Sigmoid colon (tissue), 7 donors: Measurements from ENCODE around the gene BEND6. TPM values are rescaled to one million over a fixed set of nuclear protein-coding genes. Genes with fewer than 3 reads are reported as not detected.

Source experiments
- DNase-seq: peaks from one replicate; pipeline ENCODE4 v3.0.0-alpha.2; 2019
- H3K27ac ChIP-seq, 4 donors: fragments of 200-600 bp; sonication (generic); one replicate each; pipeline ENCODE4 v1.5.1; 2016 to 2019; ENCODE audit warnings: mild to moderate bottlenecking in 1 of 4
- H3K27me3 ChIP-seq, 3 donors: fragments of 200-600 bp; sonication (generic); one replicate each; pipeline ENCODE4 v1.5.1; 2019; ENCODE audit warnings: mild to moderate bottlenecking in 1 of 3
- H3K36me3 ChIP-seq, 4 donors: fragments of 200-600 bp; sonication (generic); one replicate each; pipeline ENCODE4 v1.5.1; 2016 to 2019
- H3K4me1 ChIP-seq, 4 donors: fragments of 200-600 bp; sonication (generic); one replicate each; pipeline ENCODE4 v1.5.1; 2017 to 2019
- H3K4me3 ChIP-seq, 4 donors: fragments of 200-600 bp; sonication (generic); one replicate each; pipeline ENCODE4 v1.5.1; 2017 to 2019; ENCODE audit warnings: mild to moderate bottlenecking in 2 of 4, moderate library complexity in 1 of 4
- H3K9me3 ChIP-seq, 4 donors: fragments of 200-600 bp in 3 of 4; sonication (generic) in 3 of 4; one replicate each; pipeline versions ENCODE4 v1.5.1 to v1.6.1; 2013 to 2019
- EP300 ChIP-seq, 4 donors: sonication (generic); formaldehyde crosslinking; IDR thresholded peaks; one replicate each; pipeline ENCODE4 v1.6.1; 2017; ENCODE audit warnings: antibody characterized with exemption in 4 of 4
- POLR2A ChIP-seq, 2 donors: fragments of 450-650 bp; IDR thresholded peaks; one replicate each; pipeline ENCODE4 v1.6.1; 2016; ENCODE audit warnings: antibody characterized with exemption in 2 of 2, mild to moderate bottlenecking in 2 of 2, moderate library complexity in 2 of 2
- POLR2AphosphoS5 ChIP-seq, 4 donors: sonication (generic); formaldehyde crosslinking; IDR thresholded peaks; one replicate each; pipeline ENCODE4 v1.6.1; 2017; ENCODE audit warnings: antibody characterized with exemption in 4 of 4
- WGBS, 2 donors: extraction: QIAGEN DNeasy Blood & Tissue Kit; methylation state at CpG; one replicate each; pipeline ENCODE4 v1.1.7; 2013; 5-methylcytosine and 5-hydroxymethylcytosine counted together
- intact Hi-C: fragments of 100-400 bp; cut with DNase I; formaldehyde crosslinking; loops from one replicate; pipeline ENCODE4 v1.15.1; 2023
- polyA plus RNA-seq, 3 donors: library from polyadenylated mRNA; stranded (reverse); fragments of 200-250 nt; gene quantifications; one replicate each; pipeline ENCODE4 v1.2.3, GENCODE V29; 2013
- total RNA-seq, 4 donors: library from RNA; depleted of rRNA; stranded (reverse); fragments of >200 nt; gene quantifications; one replicate each; pipeline ENCODE4 v1.1.0, GENCODE V29; 2016
- TF ChIP-seq, protein P1 (sequence below), 4 experiments: fragments of 450-650 bp in 3 of 4; fragments of 200-600 bp in 1 of 4; IDR thresholded peaks; one replicate each; pipeline ENCODE4 v1.5.1; 2016 to 2019; ENCODE audit warnings: antibody characterized with exemption in 4 of 4, mild to moderate bottlenecking in 3 of 4, moderate library complexity in 2 of 4
- donor health status: healthy with polysubstance abuse.
- donor health status: Bipolar disorder and iron deficiency.
- donor health status: healthy.

Gene BEND6
- total and polyA plus RNA-seq, 7 donors, result under 0.01 to 3.0 (median 1.1) TPM

DNA sequence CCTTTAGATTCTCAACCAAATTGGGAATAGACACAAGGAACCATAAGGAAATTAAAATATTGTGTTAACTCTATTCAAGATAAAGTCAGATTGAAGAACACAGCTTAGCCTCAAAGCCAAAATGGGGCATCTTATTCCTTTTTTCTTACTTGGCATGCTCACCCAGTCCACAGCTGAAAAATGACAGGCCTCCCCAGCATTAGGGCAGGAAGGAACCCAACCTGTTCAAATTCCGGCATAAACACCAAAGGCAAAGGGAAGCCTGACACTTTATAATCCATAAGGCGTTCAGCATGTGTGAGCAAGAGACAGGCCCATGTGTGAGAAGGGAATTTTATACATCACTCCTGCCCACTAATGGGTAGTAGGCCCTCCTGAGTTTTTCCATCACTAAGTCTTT, 2.9 kb downstream of the BEND6 start:
- H3K9me3 ChIP-seq, result no peaks in the 10 kb centered on the region
- TF ChIP-seq, protein P1, sequence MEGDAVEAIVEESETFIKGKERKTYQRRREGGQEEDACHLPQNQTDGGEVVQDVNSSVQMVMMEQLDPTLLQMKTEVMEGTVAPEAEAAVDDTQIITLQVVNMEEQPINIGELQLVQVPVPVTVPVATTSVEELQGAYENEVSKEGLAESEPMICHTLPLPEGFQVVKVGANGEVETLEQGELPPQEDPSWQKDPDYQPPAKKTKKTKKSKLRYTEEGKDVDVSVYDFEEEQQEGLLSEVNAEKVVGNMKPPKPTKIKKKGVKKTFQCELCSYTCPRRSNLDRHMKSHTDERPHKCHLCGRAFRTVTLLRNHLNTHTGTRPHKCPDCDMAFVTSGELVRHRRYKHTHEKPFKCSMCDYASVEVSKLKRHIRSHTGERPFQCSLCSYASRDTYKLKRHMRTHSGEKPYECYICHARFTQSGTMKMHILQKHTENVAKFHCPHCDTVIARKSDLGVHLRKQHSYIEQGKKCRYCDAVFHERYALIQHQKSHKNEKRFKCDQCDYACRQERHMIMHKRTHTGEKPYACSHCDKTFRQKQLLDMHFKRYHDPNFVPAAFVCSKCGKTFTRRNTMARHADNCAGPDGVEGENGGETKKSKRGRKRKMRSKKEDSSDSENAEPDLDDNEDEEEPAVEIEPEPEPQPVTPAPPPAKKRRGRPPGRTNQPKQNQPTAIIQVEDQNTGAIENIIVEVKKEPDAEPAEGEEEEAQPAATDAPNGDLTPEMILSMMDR (IDR thresholded peaks at IDR 0.05), result no peak
- TF ChIP-seq POLR2A (IDR thresholded peaks at IDR 0.05) (no peak), POLR2AphosphoS5 (IDR thresholded peaks at IDR 0.05) (no peak), EP300 (IDR thresholded peaks at IDR 0.05) (no peak)
- whole genome bisulfite sequencing, 2 donors, result 92 to 93% methylated on average over 2 of the region's 2 CpGs
- no peak for DNase-seq
- H3K27me3 ChIP-seq, result no peaks in the 10 kb centered on the region
- intact Hi-C loops, result loop anchor here (5.0 kb wide), 1 partner anchor 64 kb away; no protein-coding TSS in a partner anchor
- no peaks in the 10 kb centered on the region for H3K36me3 ChIP-seq
- H3K4me1 ChIP-seq, result peaks cover 0 to 21% (median 10%) of the 10 kb centered on the region in 4 donors
- no peak overlapping the region for H3K27ac ChIP-seq
- no peak overlapping the region for H3K4me3 ChIP-seq

DNA sequence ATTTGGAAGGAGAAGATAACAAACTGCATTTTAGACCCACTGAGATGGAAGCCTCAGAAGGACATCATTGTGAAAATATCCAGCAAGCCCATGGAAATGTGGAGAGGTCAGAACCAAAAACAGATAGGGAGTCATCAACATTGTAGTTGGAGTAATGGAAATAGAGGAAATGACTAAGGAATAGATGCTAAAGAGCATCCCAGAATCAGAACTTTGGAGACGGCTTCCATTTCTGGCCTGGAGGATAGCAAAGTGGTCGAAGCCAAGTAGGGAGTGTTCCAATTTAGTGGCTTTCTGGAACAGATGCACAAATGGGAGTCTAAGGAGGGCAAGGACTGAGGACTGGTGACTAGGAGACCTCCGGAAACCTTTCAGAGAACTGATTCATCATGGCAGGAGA, 3.6 kb downstream of the BEND6 start:
- H3K27me3 ChIP-seq, result no peaks in the 10 kb centered on the region
- WGBS, 2 donors, result 90 to 93% methylated on average over 3 of the region's 3 CpGs
- TF ChIP-seq EP300 (IDR thresholded peaks at IDR 0.05) (no peak), POLR2AphosphoS5 (IDR thresholded peaks at IDR 0.05) (no peak), POLR2A (IDR thresholded peaks at IDR 0.05) (no peak)
- TF ChIP-seq, protein P1 (IDR thresholded peaks at IDR 0.05), result no peak

DNA sequence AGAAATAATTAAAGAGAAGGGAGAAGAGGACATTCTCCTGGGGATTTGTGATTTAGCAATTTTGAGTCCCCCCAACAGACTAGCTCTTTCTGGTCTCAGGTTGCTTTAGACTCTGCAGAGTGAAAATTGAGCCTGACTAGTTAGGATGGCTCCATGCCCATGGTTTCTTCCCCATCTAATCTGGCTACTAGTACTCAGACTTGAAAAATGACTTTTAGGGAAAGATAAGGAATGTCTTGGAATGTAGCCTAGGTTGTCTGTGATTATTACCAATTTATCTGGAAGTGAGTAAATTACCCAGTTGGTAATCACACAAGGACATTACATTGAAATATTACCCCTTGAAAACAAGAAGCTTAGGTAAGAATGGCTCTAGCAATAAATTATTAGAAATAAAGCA, 4.2 kb downstream of the BEND6 start:
- intact Hi-C loops, result loop anchor here (5.0 kb wide), 1 partner anchor 63 kb away; no protein-coding TSS in a partner anchor
- DNase-seq, result no peak
- Histone ChIP-seq H3K4me1 (peaks cover 0 to 10% (median 4%) of the 10 kb centered on the region in 4 donors), H3K27me3 (no peaks in the 10 kb centered on the region), H3K27ac (no peak overlapping the region), H3K9me3 (no peaks in the 10 kb centered on the region), H3K4me3 (no peak overlapping the region), H3K36me3 (no peaks in the 10 kb centered on the region)
- no peak for TF ChIP-seq POLR2AphosphoS5 (IDR thresholded peaks at IDR 0.05)
- no peak for TF ChIP-seq POLR2A (IDR thresholded peaks at IDR 0.05)
- TF ChIP-seq, protein P1 (IDR thresholded peaks at IDR 0.05), result no peak

More for the DNA sequence above, 3.6 kb downstream of the BEND6 start:
- no peaks in the 10 kb centered on the region for H3K36me3 ChIP-seq
- H3K4me1 ChIP-seq, result peaks cover 0 to 16% (median 8%) of the 10 kb centered on the region in 4 donors
- DNase-seq, result no peak
- no peaks in the 10 kb centered on the region for H3K9me3 ChIP-seq
- intact Hi-C loops, result loop anchor here (5.0 kb wide), 1 partner anchor 64 kb away; no protein-coding TSS in a partner anchor
- no peak overlapping the region for H3K27ac ChIP-seq
- no peak overlapping the region for H3K4me3 ChIP-seq

DNA sequence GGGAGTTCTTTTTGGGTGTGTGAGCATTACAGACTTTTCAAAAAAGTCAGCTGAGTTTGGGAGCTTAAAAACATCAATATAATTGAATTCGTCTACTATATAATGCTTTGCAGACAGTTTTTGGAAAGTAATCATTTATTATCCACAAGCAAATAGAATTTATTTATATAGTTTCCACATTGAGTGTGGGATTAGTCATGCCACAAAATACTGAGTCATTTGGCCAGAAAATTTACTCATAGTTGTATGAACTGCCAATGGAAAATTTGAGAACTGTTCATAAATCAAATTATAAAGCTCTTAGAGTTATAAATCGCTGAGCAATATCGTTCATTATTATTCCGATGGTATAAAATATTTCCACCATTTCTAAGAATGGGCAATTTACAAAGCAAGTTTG, 5.0 kb downstream of the BEND6 start:
- H3K4me3 ChIP-seq, result no peak overlapping the region
- no peak for DNase-seq
- TF ChIP-seq POLR2A (IDR thresholded peaks at IDR 0.05), result no peak
- no peak for TF ChIP-seq EP300 (IDR thresholded peaks at IDR 0.05)
- TF ChIP-seq POLR2AphosphoS5 (IDR thresholded peaks at IDR 0.05), result no peak
- TF ChIP-seq, protein P1 (IDR thresholded peaks at IDR 0.05), result no peak
- no peaks in the 10 kb centered on the region for H3K36me3 ChIP-seq
- H3K27ac ChIP-seq, result no peak overlapping the region
- peaks cover 0 to 8% (median 4%) of the 10 kb centered on the region in 4 donors for H3K4me1 ChIP-seq
- WGBS, 2 donors, result 83 to 87% methylated on average over 4 of the region's 4 CpGs
- no peaks in the 10 kb centered on the region for H3K27me3 ChIP-seq
- intact Hi-C loops, result loop anchor here (5.0 kb wide), 1 partner anchor 62 kb away; no protein-coding TSS in a partner anchor
- H3K9me3 ChIP-seq, result no peaks in the 10 kb centered on the region

DNA sequence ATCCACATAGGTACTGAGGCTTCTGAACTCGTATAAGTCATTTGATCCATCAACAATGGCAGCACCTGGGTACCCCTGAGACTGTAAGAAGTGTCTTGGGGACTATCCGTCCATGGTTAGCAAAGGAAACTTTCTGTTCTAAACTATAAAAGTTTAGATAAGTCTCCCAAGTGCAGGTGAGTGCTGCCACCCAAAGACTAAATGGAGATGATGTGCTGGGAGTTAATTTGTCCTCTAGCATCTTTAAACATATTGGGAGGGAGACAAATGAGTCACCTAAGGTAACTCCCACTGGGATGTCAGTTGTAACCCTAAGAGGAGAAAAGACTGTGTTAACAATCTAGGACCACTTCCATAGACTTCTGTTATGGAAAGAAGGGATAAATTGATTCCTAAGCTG, 6.2 kb downstream of the BEND6 start:
- 29 to 64% methylated on average over 2 of the region's 2 CpGs for whole genome bisulfite sequencing, 2 donors
- no peaks in the 10 kb centered on the region for H3K36me3 ChIP-seq
- no peaks in the 10 kb centered on the region for H3K4me1 ChIP-seq
- H3K27ac ChIP-seq, result no peak overlapping the region
- TF ChIP-seq POLR2AphosphoS5 (IDR thresholded peaks at IDR 0.05) (no peak), POLR2A (IDR thresholded peaks at IDR 0.05) (no peak), EP300 (IDR thresholded peaks at IDR 0.05) (no peak)
- TF ChIP-seq, protein P1 (IDR thresholded peaks at IDR 0.05), result no peak
- H3K9me3 ChIP-seq, result no peaks in the 10 kb centered on the region
- intact Hi-C loops, result no loop called here
- no peak for DNase-seq
- no peaks in the 10 kb centered on the region for H3K27me3 ChIP-seq
- H3K4me3 ChIP-seq, result no peak overlapping the region
